GM13977 (cell line): ENCODE results near the gene IVL.

Source experiments
- DNase-seq: peaks from one replicate; pipeline ENCODE4 v3.0.0; 2012; ENCODE audit warnings: low spot score
- CTCF ChIP-seq: IDR thresholded peaks from 2 replicates; pipeline ENCODE4 v1.5.1; 2012; ENCODE audit warnings: mild to moderate bottlenecking, control low read depth; ENCODE audit not compliant: insufficient read depth; ENCODE audit errors: extremely low read depth, missing control alignments
- in situ Hi-C: fragments of 300-500 bp; cut with MboI; formaldehyde crosslinking; loops from one replicate; pipeline ENCODE4 v1.12.0; 2022; ENCODE audit warnings: low sequenced_read_pairs, low pct_unique_long_range_greater_than_20kb, mixed read lengths, inconsistent platforms; ENCODE audit not compliant: unreplicated experiment

Gene IVL

DNA sequence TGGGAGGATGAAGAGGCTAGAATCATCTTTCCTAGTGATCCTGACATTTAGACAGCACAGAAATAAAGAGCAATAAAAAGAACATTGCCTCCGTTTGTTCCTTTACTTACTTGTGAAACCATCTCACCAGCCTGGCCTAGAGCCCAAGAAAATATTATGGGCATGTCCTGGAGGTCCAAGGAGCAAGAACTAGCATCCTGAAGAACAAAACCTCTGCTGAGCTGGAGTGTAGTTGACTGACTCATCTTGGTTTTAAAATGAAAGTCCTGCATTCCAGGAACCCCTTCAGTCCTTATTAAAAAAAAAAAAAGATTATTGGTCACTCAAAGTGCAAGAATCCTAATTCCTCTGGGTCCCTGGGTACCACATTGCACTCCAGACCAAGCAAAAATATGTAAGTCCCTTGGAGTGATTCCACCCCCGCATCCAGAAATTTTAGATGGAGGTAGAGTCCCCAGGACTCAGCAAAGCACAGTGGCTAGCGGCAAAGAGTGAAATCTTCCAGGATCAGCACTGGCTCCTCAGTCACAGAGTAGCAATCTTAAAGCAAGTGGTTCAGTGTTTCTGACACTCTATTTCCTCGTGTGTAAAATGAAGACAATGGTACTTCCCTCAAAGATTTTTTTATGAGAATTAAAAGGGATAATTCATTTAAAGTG, 23.3 kb upstream of the IVL start:
- DNase-seq: no peak
- in situ Hi-C loops: no loop called here
- TF ChIP-seq CTCF: no peak

GRCh38 chr1:152886085-152886484, 22.3 kb upstream of the IVL start:
- no peak for DNase-seq
- no peak for TF ChIP-seq CTCF
- in situ Hi-C loops: no loop called here

DNA sequence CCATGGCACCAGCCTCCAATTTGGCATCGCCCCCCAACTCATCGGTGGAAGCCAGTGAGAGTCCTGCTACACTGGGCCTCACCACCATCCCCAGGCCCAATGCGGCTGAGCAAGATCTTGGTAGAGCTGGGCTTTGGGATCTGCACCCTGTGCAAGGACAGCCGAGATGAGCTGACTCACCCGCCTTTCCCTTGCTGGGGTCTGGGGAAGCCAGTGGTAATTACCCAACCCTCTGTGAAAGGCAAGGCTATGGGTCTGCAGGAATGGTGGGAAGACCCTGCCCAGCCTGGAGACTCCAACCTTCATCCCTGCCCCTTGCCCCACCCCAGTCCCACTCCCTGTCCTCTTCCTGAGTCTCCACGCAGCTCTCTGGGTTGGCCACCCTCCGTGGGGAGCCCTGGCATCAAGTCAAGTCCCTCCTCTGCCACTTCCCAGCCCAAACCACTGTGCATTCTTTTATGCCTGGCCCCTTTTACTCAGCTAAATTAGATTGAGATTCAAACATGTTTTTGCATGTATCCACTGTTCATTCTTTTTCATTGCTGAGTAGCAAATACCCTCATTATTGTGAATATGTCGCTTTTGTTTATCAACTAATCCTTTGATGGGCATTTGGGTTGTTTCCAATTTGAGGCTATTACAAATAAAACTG, 21.5 kb upstream of the IVL start:
- TF ChIP-seq CTCF: no peak
- no peak for DNase-seq
- in situ Hi-C loops: no loop called here

DNA sequence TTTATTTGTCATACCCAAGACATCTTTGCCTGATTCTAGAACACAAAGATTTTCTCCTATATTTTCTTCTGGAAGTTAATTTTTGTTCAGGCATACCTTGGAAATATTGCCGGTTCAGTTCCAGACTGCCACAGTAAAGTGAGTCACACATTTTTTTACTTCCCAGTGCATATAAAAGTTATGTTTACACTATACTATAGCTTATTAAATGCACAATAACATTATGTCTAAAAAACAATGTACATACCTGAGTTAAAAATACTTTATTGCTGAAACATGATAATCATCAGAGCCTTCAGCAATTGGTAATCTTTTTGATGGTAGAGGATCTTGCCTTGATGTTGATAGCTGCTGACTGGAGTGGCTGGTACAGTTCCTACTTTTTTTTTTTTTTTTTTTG, 20.2 kb upstream of the IVL start:
- DNase-seq: no peak
- in situ Hi-C loops: no loop called here
- no peak for TF ChIP-seq CTCF

DNA sequence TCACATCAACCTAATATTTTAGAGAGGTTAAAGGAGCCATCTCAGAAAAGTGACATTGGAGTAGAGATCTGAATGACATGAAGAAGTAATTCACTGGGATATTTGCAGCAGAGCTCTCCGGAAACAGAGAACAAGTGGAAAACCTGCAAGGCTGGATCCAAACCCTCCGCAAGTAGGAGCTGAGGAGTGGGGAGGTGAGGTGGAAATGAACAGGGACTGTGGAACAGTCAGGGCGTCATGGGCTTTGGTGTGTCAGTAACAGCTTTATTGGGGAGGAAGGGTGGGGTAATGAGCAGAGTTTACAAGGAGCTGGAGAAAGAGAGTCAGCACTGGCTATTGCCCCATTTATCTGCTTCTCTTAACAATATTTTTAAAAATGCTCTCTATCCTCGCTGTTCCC, 9.3 kb upstream of the IVL start:
- in situ Hi-C loops: no loop called here

GRCh38 chr1:152899883-152900282, 8.5 kb upstream of the IVL start:
- no peak for DNase-seq
- TF ChIP-seq CTCF: no peak
- in situ Hi-C loops: no loop called here

More for the DNA sequence above, 9.3 kb upstream of the IVL start:
- no peak for DNase-seq
- no peak for TF ChIP-seq CTCF
